DOHH2 (cell line): ENCODE results near the gene TREML2.
"Not testable (repeated sequence)": the region's sequence is repeated elsewhere in the genome, so short reads cannot be mapped to it uniquely, and the experiment has no call there.

Experiments
- H3F3A ChIP-seq: fragments of 200-600 bp; sonication (generic), shearing (Covaris generic); 2 replicates; pipeline ENCODE4 v1.6.0; 2016; ENCODE audit warnings: antibody characterized with exemption, mild to moderate bottlenecking; ENCODE audit not compliant: control insufficient read depth, insufficient read depth
- H3K27ac ChIP-seq: fragments of 200-600 bp; sonication (generic); 2 replicates; pipeline ENCODE4 v1.5.1; 2014; ENCODE audit warnings: low read depth, mild to moderate bottlenecking, low read length, moderate library complexity
- H3K27me3 ChIP-seq: fragments of 200-600 bp; sonication (generic); 2 replicates; pipeline ENCODE4 v1.6.1; 2014; ENCODE audit warnings: mild to moderate bottlenecking, low read length, mixed read lengths; ENCODE audit not compliant: control insufficient read depth
- H3K36me3 ChIP-seq: fragments of 200-600 bp; sonication (generic); 2 replicates; pipeline ENCODE4 v1.6.1; 2014; ENCODE audit warnings: mild to moderate bottlenecking, low read length, moderate library complexity, mixed read lengths; ENCODE audit not compliant: control insufficient read depth
- H3K4me1 ChIP-seq: fragments of 200-600 bp; sonication (generic); 2 replicates; pipeline ENCODE4 v1.6.1; 2014; ENCODE audit warnings: mild to moderate bottlenecking, low read length, mixed read lengths; ENCODE audit not compliant: control insufficient read depth
- H3K4me2 ChIP-seq: fragments of 200-600 bp; sonication (generic); 2 replicates; pipeline ENCODE4 v1.6.0; 2014; ENCODE audit warnings: mild to moderate bottlenecking, low read length, moderate library complexity
- H3K4me3 ChIP-seq: fragments of 200-600 bp; sonication (generic); 2 replicates; pipeline ENCODE4 v1.5.1; 2014; ENCODE audit warnings: mild to moderate bottlenecking, low read length, mixed read lengths
- H3K79me2 ChIP-seq: fragments of 200-600 bp; sonication (generic); 2 replicates; pipeline ENCODE4 v1.6.1; 2014; ENCODE audit warnings: mild to moderate bottlenecking, low read length, mixed read lengths; ENCODE audit not compliant: control insufficient read depth
- H3K9me2 ChIP-seq: fragments of 200-600 bp; sonication (generic); replicated peaks from 2 replicates; pipeline ENCODE4 v1.6.1; 2014; ENCODE audit warnings: mild to moderate bottlenecking, low read length, mixed read lengths; ENCODE audit not compliant: control insufficient read depth
- H3K9me3 ChIP-seq: fragments of 200-600 bp; sonication (generic); 2 replicates; pipeline ENCODE4 v1.6.1; 2014; ENCODE audit warnings: antibody characterized with exemption, low read length, mixed read lengths; ENCODE audit not compliant: control insufficient read depth, insufficient read depth
- H4K20me1 ChIP-seq: fragments of 200-600 bp; sonication (generic); 2 replicates; pipeline ENCODE4 v1.6.0; 2014; ENCODE audit warnings: low read depth, mild to moderate bottlenecking, antibody characterized with exemption, low read length, moderate library complexity; ENCODE audit not compliant: control insufficient read depth, insufficient read depth
- CTCF ChIP-seq: fragments of 200-600 bp; sonication (generic); IDR thresholded peaks from one replicate; pipeline ENCODE4 v1.5.1; 2014; ENCODE audit warnings: antibody characterized with exemption, mild to moderate bottlenecking, low read depth, low read length; ENCODE audit not compliant: poor library complexity, severe bottlenecking
- EZH2phosphoT487 ChIP-seq: fragments of 200-600 bp; sonication (generic); IDR thresholded peaks from 2 replicates; pipeline ENCODE4 v1.6.1; 2017; ENCODE audit warnings: borderline replicate concordance, mild to moderate bottlenecking, antibody characterized with exemption, low read length, moderate library complexity, mixed read lengths

The TREML2 gene

DNA sequence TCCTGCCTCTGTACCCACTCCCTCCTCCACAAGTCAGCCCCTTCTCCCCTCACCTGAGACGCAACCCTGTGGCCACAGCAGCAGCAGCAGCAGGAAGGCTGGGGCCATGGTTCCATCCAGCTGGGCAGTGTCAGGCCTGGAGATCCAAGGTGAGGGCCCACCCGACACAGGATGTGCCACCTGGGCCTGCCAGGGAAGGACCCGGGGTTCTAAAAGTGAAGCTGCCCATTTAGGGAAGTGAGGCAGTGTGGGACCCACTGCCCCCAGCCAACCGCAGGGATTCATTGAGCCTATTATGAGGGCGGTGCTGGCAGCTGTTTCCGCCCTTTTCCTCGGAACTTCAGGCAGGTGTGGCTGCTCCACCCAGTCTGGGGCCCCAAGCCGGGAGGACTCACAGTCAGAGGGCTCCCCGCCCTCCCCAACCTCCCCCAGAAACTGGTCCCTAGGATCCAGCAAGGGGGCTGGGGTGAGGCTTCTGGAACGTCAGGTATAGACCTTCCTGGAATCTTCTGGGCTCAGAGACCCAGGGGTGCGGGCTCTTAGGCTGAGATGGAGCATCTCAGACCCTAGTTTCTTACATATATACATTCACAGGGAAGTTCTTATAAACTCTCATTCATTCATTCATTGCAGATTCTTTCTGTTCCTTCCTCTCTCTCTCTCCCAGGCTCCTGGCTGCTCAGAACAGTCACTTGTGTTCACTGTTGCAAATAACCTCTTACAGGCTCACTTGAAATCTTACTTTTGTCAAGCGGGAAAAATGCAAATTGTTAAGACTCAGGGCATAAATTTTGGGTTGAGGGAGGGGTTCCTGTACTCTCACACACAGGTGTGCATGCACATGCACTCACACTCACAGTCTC lies at the start of gene TREML2:
Gene TREML2 (minus strand): TSS at position 249 of the 863 bp plus-strand sequence. CDS start 141 bp downstream, at position 108.
- Histone ChIP-seq H3K9me2 (no peaks in the 10 kb centered on the region), H3F3A (peaks cover 25% of the 10 kb centered on the region), H3K9me3 (no peaks in the 10 kb centered on the region), H3K4me3 (peak within 1 kb of the TSS; percentile 54), H3K27me3 (no peaks in the 10 kb centered on the region), H3K4me2 (peak within 1 kb of the TSS; percentile 84), H3K27ac (peak within 1 kb of the TSS; percentile 92), H3K36me3 (no peaks in the 10 kb centered on the region), H4K20me1 (no peaks in the 10 kb centered on the region), H3K4me1 (peaks cover 43% of the 10 kb centered on the region), H3K79me2 (no peaks in the 10 kb centered on the region)
- TF ChIP-seq CTCF (no peak), EZH2phosphoT487 (no peak)

- no peak for TF ChIP-seq EZH2phosphoT487
- TF ChIP-seq CTCF, result no peak
Measured at GRCh38 chr6:41247882-41248705, 47.1 kb upstream of the TREML2 start.

GRCh38 chr6:41247288-41247865 lies 46.4 kb upstream of the TREML2 start:
- no peak overlapping the region for H3K27ac ChIP-seq
- H3K4me1 ChIP-seq, result no peaks in the 10 kb centered on the region
- H3K9me3 ChIP-seq, result no peaks in the 10 kb centered on the region
- H3K4me3 ChIP-seq, result no peak overlapping the region
- no peaks in the 10 kb centered on the region for H3K79me2 ChIP-seq
- H4K20me1 ChIP-seq, result no peaks in the 10 kb centered on the region
- peaks cover 6% of the 10 kb centered on the region; the same call in 1 of the 2 replicates for H3K27me3 ChIP-seq
- no peak overlapping the region for H3K4me2 ChIP-seq
- TF ChIP-seq EZH2phosphoT487 (no peak), CTCF (no peak)
- H3K9me2 ChIP-seq, result no peaks in the 10 kb centered on the region
- no peaks in the 10 kb centered on the region for H3K36me3 ChIP-seq
- H3F3A ChIP-seq, result no peaks in the 10 kb centered on the region

More at GRCh38 chr6:41247882-41248705, 47.1 kb upstream of the TREML2 start:
- Histone ChIP-seq H3K27ac (no peak overlapping the region), H3K4me2 (no peak overlapping the region), H3K27me3 (peaks cover 10% of the 10 kb centered on the region; the same call in 1 of the 2 replicates), H3K36me3 (no peaks in the 10 kb centered on the region), H3K4me3 (no peak overlapping the region), H3F3A (no peaks in the 10 kb centered on the region), H3K9me3 (no peaks in the 10 kb centered on the region), H3K9me2 (no peaks in the 10 kb centered on the region), H3K79me2 (no peaks in the 10 kb centered on the region), H3K4me1 (no peaks in the 10 kb centered on the region), H4K20me1 (no peaks in the 10 kb centered on the region)

- H3K4me1 ChIP-seq, H3K9me3 ChIP-seq, H4K20me1 ChIP-seq, H3K79me2 ChIP-seq, H3K9me2 ChIP-seq, H3K27ac ChIP-seq, H3F3A ChIP-seq, H3K4me3 ChIP-seq, H3K4me2 ChIP-seq, H3K36me3 ChIP-seq, H3K27me3 ChIP-seq: not testable (repeated sequence)
Measured at GRCh38 chr6:41246529-41246928, 45.6 kb upstream of the TREML2 start.
